Pancreas (tissue), 10 donors: ENCODE measurements around the gene SH3GLB1. TPM values are rescaled to one million over a fixed set of nuclear protein-coding genes. Genes with fewer than 3 reads are reported as not detected.
A peak's percentile ranks its signal among the peaks of the same experiment; 100 is the strongest.
"Not testable (repeated sequence)": the region's sequence is repeated elsewhere in the genome, so short reads cannot be mapped to it uniquely, and the experiment has no call there.

Experiments
- ATAC-seq, 4 donors: fragments of 200-7000 bp; cut with Tn5 transposase; one replicate each; pipeline versions ENCODE4 v1.8.0 to v1.9.1; 2020; ENCODE audit warnings: mild to moderate bottlenecking in 4 of 4, moderate library complexity in 4 of 4
- DNase-seq, 6 donors: peaks; one replicate each; pipeline ENCODE4 v3.0.0-alpha.2; 2020
- FAIRE-seq: peaks from 2 replicates; lab custom pipeline; 2012; peaks lifted over from hg19 to GRCh38; lab: Jason Lieb, UNC
- H3K27ac ChIP-seq, 4 donors: fragments of 200-600 bp; sonication (generic); 1 replicate in 3 of 4; 2 replicates in 1 of 4; pipeline versions ENCODE4 v1.5.0 to v1.8.0; 2020
- H3K27me3 ChIP-seq, 4 donors: fragments of 200-600 bp; one replicate each; pipeline ENCODE4 v1.8.0; 2021
- H3K36me3 ChIP-seq, 3 donors: fragments of 200-600 bp; sonication (generic) in 1 of 3; one replicate each; pipeline versions ENCODE4 v1.5.0 to v1.8.0; 2020 to 2021
- H3K4me1 ChIP-seq, 3 donors: fragments of 200-600 bp; one replicate each; pipeline ENCODE4 v1.8.0; 2021
- H3K4me3 ChIP-seq, 4 donors: fragments of 200-600 bp; sonication (generic) in 2 of 4; one replicate each; pipeline versions ENCODE4 v1.5.0 to v1.8.0; 2020 to 2021
- H3K9me3 ChIP-seq, 4 donors: fragments of 200-600 bp; one replicate each; pipeline ENCODE4 v1.8.0; 2021
- WGBS, 2 donors: extraction: QIAGEN DNeasy Blood & Tissue Kit; methylation state at CpG; one replicate each; pipeline ENCODE4 v1.1.7; 2013; 5-methylcytosine and 5-hydroxymethylcytosine counted together
- intact Hi-C, 3 donors: fragments of 100-400 bp; cut with DNase I; formaldehyde crosslinking; loops; one replicate each; pipeline versions ENCODE4 v1.11.1 to v1.14.2; 2022
- polyA plus RNA-seq, 2 donors: library from polyadenylated mRNA; stranded (reverse); fragments of 200-250 nt; gene quantifications; one replicate each; pipeline ENCODE4 v1.2.3, GENCODE V29; 2013
- total RNA-seq, 6 donors: library from RNA; stranded (reverse); fragmentation: NEBNext Ultra II Directional in 4 of 6; extraction: Animal tissue kit (Norgen Biotek cat#: 25700) in 4 of 6; gene quantifications; one replicate each; pipeline versions ENCODE4 v1.2.1 to v1.2.4, GENCODE V29; 2021 to 2023
- TF ChIP-seq, protein P1 (sequence below), 4 donors: fragments of 200-600 bp; sonication (generic) in 3 of 4; IDR thresholded peaks; one replicate each; pipeline versions ENCODE4 v1.5.0 to v1.8.0; 2021; ENCODE audit warnings: antibody characterized with exemption in 4 of 4
- donor health status: healthy with polysubstance abuse.
- donor health status: DM: no; HTN: no; CAD: no; lungs with moderate emphysema.
- donor health status: DM: no; HTN: no; CAD: no.
- donor health status: control.
- donor health status: control.
- donor health status: Bipolar disorder and iron deficiency.
- donor health status: DM: yes; HTN: yes; CAD: no.
- donor health status: DM: no; HTN: no; CAD: no.
- donor health status: DM: no; HTN: no; CAD: no.
- donor health status: DM: yes; HTN: yes; CAD: no.

SH3GLB1 gene
- total RNA-seq (10 to 100 TPM; 37.5 to 48.3 (median 41.6) TPM), polyA plus RNA-seq (10 to 100 TPM; 15.3 to 32.1 TPM)

DNA sequence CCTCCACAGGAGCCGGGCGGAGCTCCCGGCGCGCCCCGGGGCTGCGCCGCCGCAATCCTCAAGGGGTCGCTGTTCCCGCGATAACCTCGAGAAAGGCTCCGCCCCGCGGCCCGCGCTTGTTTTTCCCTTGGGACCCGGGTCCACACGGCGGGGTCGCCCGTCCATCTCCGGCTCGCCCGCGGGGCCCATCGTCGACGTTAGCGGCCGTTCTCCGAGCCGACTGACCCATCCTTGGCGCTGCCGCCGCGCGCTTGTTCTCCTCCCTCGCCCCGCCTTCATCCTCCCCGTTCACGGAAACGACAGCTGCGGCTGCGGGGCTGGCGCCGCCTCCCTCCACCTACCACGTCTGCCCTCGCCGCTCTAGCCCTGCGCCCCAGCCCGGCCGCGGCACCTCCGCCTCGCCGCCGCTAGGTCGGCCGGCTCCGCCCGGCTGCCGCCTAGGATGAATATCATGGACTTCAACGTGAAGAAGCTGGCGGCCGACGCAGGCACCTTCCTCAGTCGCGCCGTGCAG is at the start of gene SH3GLB1:
Gene SH3GLB1, plus strand, starts transcription at position 119 of the 514 bp plus-strand sequence. Its CDS starts 324 bp downstream, at position 443.
- intact Hi-C loops: no loop called here
- H3K4me1 ChIP-seq: peaks cover 13 to 34% (median 29%) of the 10 kb centered on the region in 3 donors
- TF ChIP-seq, protein P1, sequence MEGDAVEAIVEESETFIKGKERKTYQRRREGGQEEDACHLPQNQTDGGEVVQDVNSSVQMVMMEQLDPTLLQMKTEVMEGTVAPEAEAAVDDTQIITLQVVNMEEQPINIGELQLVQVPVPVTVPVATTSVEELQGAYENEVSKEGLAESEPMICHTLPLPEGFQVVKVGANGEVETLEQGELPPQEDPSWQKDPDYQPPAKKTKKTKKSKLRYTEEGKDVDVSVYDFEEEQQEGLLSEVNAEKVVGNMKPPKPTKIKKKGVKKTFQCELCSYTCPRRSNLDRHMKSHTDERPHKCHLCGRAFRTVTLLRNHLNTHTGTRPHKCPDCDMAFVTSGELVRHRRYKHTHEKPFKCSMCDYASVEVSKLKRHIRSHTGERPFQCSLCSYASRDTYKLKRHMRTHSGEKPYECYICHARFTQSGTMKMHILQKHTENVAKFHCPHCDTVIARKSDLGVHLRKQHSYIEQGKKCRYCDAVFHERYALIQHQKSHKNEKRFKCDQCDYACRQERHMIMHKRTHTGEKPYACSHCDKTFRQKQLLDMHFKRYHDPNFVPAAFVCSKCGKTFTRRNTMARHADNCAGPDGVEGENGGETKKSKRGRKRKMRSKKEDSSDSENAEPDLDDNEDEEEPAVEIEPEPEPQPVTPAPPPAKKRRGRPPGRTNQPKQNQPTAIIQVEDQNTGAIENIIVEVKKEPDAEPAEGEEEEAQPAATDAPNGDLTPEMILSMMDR (IDR thresholded peaks at IDR 0.05): peak; percentile 96 to 98 (median 96)

GRCh38 chr1:86658381-86658780 is 46.0 kb upstream of the SH3GLB1 start:
- FAIRE-seq, H3K4me1 ChIP-seq, H3K9me3 ChIP-seq, H3K27me3 ChIP-seq, ATAC-seq, H3K36me3 ChIP-seq, DNase-seq, H3K27ac ChIP-seq, H3K4me3 ChIP-seq, intact Hi-C loops: not testable (repeated sequence)
- WGBS, 2 donors: 40 to 42% methylated on average over 7 of the region's 7 CpGs

More for the DNA sequence above, at the start of gene SH3GLB1:
- peak within 1 kb of the TSS; percentile 75 to 92 (median 88) for H3K4me3 ChIP-seq
- no peaks in the 10 kb centered on the region for H3K36me3 ChIP-seq
- no peaks in the 10 kb centered on the region for H3K27me3 ChIP-seq
- FAIRE-seq (no peak), ATAC-seq (peak; percentile 88 to 94 (median 93)), DNase-seq (peak; percentile 85 to 98 (median 88))
- H3K9me3 ChIP-seq: no peaks in the 10 kb centered on the region
- H3K27ac ChIP-seq: peak within 1 kb of the TSS; percentile 94 to 99 (median 96)
- WGBS, 2 donors: 1% methylated on average over 64 to 71 of the region's 71 CpGs

GRCh38 chr1:86666368-86666767 is 38.0 kb upstream of the SH3GLB1 start:
- WGBS, 2 donors: 82% methylated on average over 4 of the region's 4 CpGs

GRCh38 chr1:86687595-86687994 is 16.8 kb upstream of the SH3GLB1 start:
- intact Hi-C loops: no loop called here
- no peak overlapping the region for H3K4me3 ChIP-seq
- no peak overlapping the region for H3K27ac ChIP-seq
- no peak for ATAC-seq
- TF ChIP-seq, protein P1 (IDR thresholded peaks at IDR 0.05): no peak
- FAIRE-seq: peak; percentile 96
- H3K36me3 ChIP-seq: no peaks in the 10 kb centered on the region
- WGBS, 2 donors: 89 to 91% methylated on average over 1 of the region's 1 CpG
- no peak for DNase-seq
- H3K27me3 ChIP-seq: no peaks in the 10 kb centered on the region
- H3K4me1 ChIP-seq: no peaks in the 10 kb centered on the region
- no peaks in the 10 kb centered on the region for H3K9me3 ChIP-seq

More at GRCh38 chr1:86666368-86666767, 38.0 kb upstream of the SH3GLB1 start:
- no peaks in the 10 kb centered on the region for H3K9me3 ChIP-seq
- no peak for ATAC-seq
- H3K36me3 ChIP-seq: no peaks in the 10 kb centered on the region
- no peak overlapping the region for H3K4me3 ChIP-seq
- peak in 1 of 6 donors; percentile 35 for DNase-seq
- no peaks in the 10 kb centered on the region for H3K4me1 ChIP-seq
- TF ChIP-seq, protein P1 (IDR thresholded peaks at IDR 0.05): no peak
- H3K27ac ChIP-seq: no peak overlapping the region
- H3K27me3 ChIP-seq: no peaks in the 10 kb centered on the region
- intact Hi-C loops: no loop called here
- no peak for FAIRE-seq

- Histone ChIP-seq H3K27ac (no peak overlapping the region), H3K27me3 (no peaks in the 10 kb centered on the region), H3K9me3 (no peaks in the 10 kb centered on the region), H3K36me3 (no peaks in the 10 kb centered on the region), H3K4me1 (no peaks in the 10 kb centered on the region), H3K4me3 (no peak overlapping the region)
- DNase-seq: no peak
- ATAC-seq: no peak
- intact Hi-C loops: no loop called here
- TF ChIP-seq, protein P1 (IDR thresholded peaks at IDR 0.05): no peak
- no peak for FAIRE-seq
- WGBS, 2 donors: 55 to 77% methylated on average over 6 of the region's 6 CpGs
Measured at GRCh38 chr1:86692641-86693040, 11.7 kb upstream of the SH3GLB1 start.
